Large intestine (tissue), 3 donors: Measurements from ENCODE around the gene RELL2. TPM values are rescaled to one million over a fixed set of nuclear protein-coding genes. Genes with fewer than 3 reads are reported as not detected.
A peak's percentile ranks its signal among the peaks of the same experiment; 100 is the strongest.

ENCODE experiments used
- DNase-seq, 2 donors: peaks; one replicate each; pipeline versions ENCODE4 v3.0.0 to v3.0.0-alpha.2; 2013
- H3K27ac ChIP-seq: one replicate; pipeline ENCODE4 v1.5.1; 2013; ENCODE audit warnings: low read length
- H3K27me3 ChIP-seq: 2 replicates; pipeline ENCODE4 v1.6.1; 2013; ENCODE audit warnings: low read length; ENCODE audit not compliant: control insufficient read depth, insufficient read depth
- H3K36me3 ChIP-seq: 2 replicates; pipeline ENCODE4 v1.6.1; 2013; ENCODE audit warnings: low read length; ENCODE audit not compliant: control insufficient read depth, insufficient read depth
- H3K4me1 ChIP-seq: one replicate; pipeline ENCODE4 v1.6.1; 2013; ENCODE audit warnings: low read length; ENCODE audit not compliant: control insufficient read depth, insufficient read depth
- H3K4me3 ChIP-seq: one replicate; pipeline ENCODE4 v1.5.1; 2013; ENCODE audit warnings: low read length
- H3K9me3 ChIP-seq: one replicate; pipeline ENCODE4 v1.6.1; 2013; ENCODE audit warnings: mild to moderate bottlenecking, low read depth, low read length, moderate library complexity; ENCODE audit not compliant: control insufficient read depth
- WGBS: methylation state at CpG from one replicate; pipeline ENCODE4 v1.1.5; 2013; ENCODE audit warnings: low lambda C conversion rate; ENCODE audit not compliant: insufficient coverage; 5-methylcytosine and 5-hydroxymethylcytosine counted together
- polyA plus RNA-seq: library from polyadenylated mRNA; unstranded; fragments of 120-200 nt; gene quantifications from one replicate; pipeline ENCODE4 v1.2.1, GENCODE V29; 2013

The RELL2 gene
- polyA plus RNA-seq, 1 donor, result 2.0 TPM

DNA sequence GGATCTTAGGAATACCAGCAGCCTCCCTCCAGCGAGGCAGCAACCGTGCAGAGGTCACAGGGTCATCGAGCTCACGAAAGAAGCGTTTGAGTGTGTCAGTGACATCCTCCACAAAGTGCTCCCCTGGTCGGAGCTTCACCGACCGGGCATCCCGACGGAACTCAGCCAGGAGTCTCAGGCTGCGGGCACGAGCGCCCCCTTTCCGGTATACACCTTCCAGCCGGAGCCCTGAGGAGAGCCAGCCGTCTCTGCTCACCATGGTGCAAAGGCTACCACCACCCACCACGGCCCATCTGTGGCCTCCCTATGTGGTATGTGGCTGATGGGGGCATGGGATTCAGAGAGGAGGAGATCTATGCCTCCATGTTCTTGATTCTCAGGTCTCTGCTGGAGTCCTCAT is 25.2 kb downstream of the RELL2 start:
- no CpG with 5 or more reads among the region's 17 CpGs for WGBS
- H3K36me3 ChIP-seq, result peaks cover 27% of the 10 kb centered on the region

DNA sequence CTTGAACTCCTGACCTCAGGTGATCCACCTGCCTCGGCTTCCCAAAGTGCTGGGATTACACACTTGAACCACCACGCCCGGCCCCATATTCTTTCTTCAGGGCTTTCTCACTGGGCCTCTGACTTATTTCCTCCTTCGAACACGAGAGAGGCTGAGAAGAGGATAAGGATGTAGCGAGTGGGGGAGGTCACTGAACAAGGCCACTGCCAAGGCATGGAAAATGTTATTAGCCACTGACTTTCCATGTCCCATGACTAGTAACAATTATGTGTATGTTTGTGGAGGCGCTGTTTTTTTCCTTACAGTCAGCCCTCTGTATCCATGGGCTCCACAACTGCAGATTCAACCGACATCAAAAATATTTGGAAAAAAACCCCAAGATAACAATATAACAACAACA is 26.7 kb downstream of the RELL2 start:
- Histone ChIP-seq H3K27me3 (no peaks in the 10 kb centered on the region), H3K36me3 (peaks cover 23% of the 10 kb centered on the region), H3K4me3 (no peak overlapping the region), H3K4me1 (peaks cover 3% of the 10 kb centered on the region), H3K9me3 (no peaks in the 10 kb centered on the region), H3K27ac (no peak overlapping the region)
- DNase-seq, result no peak
- 100% methylated on average over 3 of the region's 8 CpGs for WGBS

More for the DNA sequence above, 25.2 kb downstream of the RELL2 start:
- Histone ChIP-seq H3K4me3 (no peak overlapping the region), H3K27me3 (no peaks in the 10 kb centered on the region), H3K4me1 (peaks cover 3% of the 10 kb centered on the region), H3K27ac (no peak overlapping the region), H3K9me3 (no peaks in the 10 kb centered on the region)
- no peak for DNase-seq

GRCh38 chr5:141664733-141665461 is 28.1 kb downstream of the RELL2 start:
- Histone ChIP-seq H3K4me1 (peaks cover 3% of the 10 kb centered on the region), H3K36me3 (peaks cover 30% of the 10 kb centered on the region), H3K27ac (no peak overlapping the region), H3K9me3 (no peaks in the 10 kb centered on the region), H3K27me3 (no peaks in the 10 kb centered on the region), H3K4me3 (no peak overlapping the region)
- no CpG with 5 or more reads among the region's 13 CpGs for WGBS
- DNase-seq, result peak; percentile 61 to 64

DNA sequence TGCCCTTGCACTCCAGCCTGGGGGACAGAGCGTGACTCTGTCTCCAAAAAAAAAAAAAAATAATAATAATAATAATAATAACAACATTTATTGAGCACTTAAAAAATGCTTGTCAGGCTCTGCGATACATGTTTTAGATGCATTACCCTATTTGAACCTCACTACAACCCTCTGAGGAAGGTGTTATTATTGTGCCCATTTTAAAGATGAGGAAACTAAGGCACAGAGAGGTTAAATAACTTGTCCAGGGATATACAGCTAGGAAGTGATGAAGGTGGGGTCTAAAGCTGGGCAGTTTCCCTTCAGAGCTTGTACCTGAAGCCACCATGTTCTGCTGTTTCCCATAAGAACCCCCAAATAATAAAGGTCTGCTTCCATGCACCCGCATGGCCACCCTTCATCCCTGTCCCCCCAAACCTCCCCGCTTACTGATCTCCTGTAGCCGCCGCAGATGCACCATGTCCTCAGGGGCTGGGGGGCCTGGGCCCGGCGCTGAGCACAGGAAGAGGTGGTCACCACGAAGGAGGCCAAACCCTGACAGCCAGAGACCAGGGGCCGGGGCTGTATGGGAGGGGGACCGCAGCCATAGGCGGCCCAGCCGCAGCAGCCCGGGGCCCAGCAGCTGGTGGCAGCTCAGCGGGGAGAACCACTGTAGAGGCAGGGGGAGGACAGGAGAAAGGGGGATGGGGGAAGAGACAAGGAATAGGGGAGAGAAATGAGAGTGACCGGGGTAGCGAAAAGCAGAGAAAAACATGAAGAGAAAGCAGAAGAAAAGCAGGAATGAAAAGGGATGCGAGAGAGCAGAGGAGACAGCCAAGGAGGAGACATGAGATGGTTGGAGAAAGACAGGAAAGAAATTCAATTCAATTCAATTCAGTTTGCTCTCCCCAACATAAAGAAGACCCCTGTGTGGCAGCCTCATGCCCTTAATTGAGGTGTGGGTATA is 29.5 kb downstream of the RELL2 start:
- Histone ChIP-seq H3K27me3 (no peaks in the 10 kb centered on the region), H3K4me1 (peaks cover 3% of the 10 kb centered on the region), H3K4me3 (no peak overlapping the region), H3K27ac (no peak overlapping the region), H3K36me3 (peaks cover 39% of the 10 kb centered on the region), H3K9me3 (no peaks in the 10 kb centered on the region)
- 87% methylated on average over 4 of the region's 18 CpGs for WGBS
- DNase-seq, result no peak

DNA sequence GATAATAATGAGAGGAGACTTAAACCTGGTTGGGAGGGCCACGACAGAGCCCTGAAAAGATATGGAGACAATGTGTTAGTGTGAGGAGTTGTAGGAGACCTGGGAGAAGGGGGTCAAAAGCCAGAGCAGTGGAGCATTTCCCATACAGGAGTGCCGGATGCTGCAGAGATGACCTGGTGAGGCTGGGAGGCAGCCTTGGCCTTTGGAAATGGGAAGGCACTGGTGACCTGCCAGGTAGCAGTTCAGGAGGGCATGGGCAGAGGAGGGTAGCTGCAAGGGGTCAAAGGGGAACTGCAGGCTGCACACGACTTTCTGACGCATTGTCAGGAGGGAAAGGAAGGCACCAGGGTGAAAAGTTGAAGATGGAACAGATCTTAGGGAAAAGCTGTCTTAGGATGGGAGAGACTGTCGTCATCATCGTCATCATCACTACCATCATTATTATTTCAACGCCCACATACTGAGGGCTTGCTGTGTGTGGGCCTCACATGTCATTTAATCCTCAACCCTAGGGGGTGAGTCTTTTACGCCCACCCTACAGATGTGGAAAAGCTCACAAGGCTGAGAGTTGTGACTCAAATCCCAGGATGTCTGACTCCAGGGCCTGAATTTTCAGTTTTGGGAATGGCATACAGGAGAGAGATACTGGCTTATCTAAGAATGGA is 31.9 kb downstream of the RELL2 start:
- Histone ChIP-seq H3K9me3 (no peaks in the 10 kb centered on the region), H3K27ac (no peak overlapping the region), H3K27me3 (no peaks in the 10 kb centered on the region), H3K4me3 (no peak overlapping the region), H3K4me1 (peaks cover 3% of the 10 kb centered on the region), H3K36me3 (peaks cover 40% of the 10 kb centered on the region)
- WGBS, result 69% methylated on average over 3 of the region's 8 CpGs
- DNase-seq, result no peak

GRCh38 chr5:141669520-141669919 is 32.7 kb downstream of the RELL2 start:
- DNase-seq, result no peak
- Histone ChIP-seq H3K4me1 (peaks cover 3% of the 10 kb centered on the region), H3K27ac (no peak overlapping the region), H3K36me3 (peaks cover 37% of the 10 kb centered on the region), H3K27me3 (no peaks in the 10 kb centered on the region), H3K9me3 (no peaks in the 10 kb centered on the region), H3K4me3 (no peak overlapping the region)
- WGBS, result no CpG with 5 or more reads among the region's 4 CpGs

DNA sequence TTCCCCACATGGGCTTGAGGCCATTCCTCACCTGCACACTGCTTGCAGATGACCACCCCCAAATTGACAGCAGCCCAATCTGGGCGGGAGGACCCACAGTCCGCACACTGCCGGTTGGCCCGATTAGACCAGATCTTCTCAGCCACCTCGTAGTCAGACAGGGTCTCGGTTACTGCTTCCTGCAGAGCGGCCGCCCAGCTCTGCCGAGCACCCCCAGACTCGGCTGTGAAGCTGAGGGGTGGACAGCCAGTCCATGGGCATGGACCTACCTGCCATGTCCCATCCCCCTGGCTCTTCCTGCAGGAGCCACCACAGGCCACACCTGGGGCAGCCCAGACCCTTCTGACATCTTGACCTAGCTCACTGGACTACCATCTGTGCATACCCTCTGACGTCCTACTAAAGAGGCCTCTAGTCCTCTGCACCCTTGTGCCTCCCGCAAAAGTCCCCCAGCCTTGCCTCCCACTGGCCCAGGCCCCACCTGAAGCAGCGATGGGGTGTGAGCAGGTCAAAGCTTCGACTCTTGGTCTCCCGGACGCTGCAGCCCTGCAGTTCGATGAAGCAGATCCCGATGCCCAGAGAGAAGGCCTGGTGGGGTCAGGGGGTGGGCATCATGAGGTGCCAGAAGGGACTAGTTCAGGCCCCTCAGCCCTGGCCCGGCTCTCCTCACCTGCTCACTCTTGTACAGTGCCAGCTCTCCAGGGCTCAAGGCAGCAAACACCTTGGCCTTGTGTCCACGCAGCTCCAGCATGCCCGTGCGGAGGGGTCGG is 35.5 kb downstream of the RELL2 start:
- no peak overlapping the region for H3K27ac ChIP-seq
- no peaks in the 10 kb centered on the region for H3K4me1 ChIP-seq
- no peak overlapping the region for H3K4me3 ChIP-seq
- WGBS, result no CpG with 5 or more reads among the region's 23 CpGs
- DNase-seq, result no peak
- H3K27me3 ChIP-seq, result no peaks in the 10 kb centered on the region
- H3K9me3 ChIP-seq, result no peaks in the 10 kb centered on the region
- peaks cover 35% of the 10 kb centered on the region for H3K36me3 ChIP-seq

- no CpG with 5 or more reads among the region's 19 CpGs for WGBS
- Histone ChIP-seq H3K27me3 (no peaks in the 10 kb centered on the region), H3K4me3 (no peak overlapping the region), H3K4me1 (no peaks in the 10 kb centered on the region), H3K36me3 (peaks cover 35% of the 10 kb centered on the region), H3K9me3 (no peaks in the 10 kb centered on the region), H3K27ac (no peak overlapping the region)
- no peak for DNase-seq
These were observed 36.3 kb downstream of the RELL2 start for GRCh38 chr5:141672841-141673813.

- no peak overlapping the region for H3K27ac ChIP-seq
- no peak for DNase-seq
- no peaks in the 10 kb centered on the region for H3K27me3 ChIP-seq
- H3K36me3 ChIP-seq, result peaks cover 25% of the 10 kb centered on the region
- no peaks in the 10 kb centered on the region for H3K4me1 ChIP-seq
- no peak overlapping the region for H3K4me3 ChIP-seq
- no CpG with 5 or more reads among the region's 5 CpGs for WGBS
- H3K9me3 ChIP-seq, result no peaks in the 10 kb centered on the region
These were observed 38.0 kb downstream of the RELL2 start for GRCh38 chr5:141674747-141675146.
